Measurements from ENCODE around the gene MAJIN.

Gene MAJIN

DNA sequence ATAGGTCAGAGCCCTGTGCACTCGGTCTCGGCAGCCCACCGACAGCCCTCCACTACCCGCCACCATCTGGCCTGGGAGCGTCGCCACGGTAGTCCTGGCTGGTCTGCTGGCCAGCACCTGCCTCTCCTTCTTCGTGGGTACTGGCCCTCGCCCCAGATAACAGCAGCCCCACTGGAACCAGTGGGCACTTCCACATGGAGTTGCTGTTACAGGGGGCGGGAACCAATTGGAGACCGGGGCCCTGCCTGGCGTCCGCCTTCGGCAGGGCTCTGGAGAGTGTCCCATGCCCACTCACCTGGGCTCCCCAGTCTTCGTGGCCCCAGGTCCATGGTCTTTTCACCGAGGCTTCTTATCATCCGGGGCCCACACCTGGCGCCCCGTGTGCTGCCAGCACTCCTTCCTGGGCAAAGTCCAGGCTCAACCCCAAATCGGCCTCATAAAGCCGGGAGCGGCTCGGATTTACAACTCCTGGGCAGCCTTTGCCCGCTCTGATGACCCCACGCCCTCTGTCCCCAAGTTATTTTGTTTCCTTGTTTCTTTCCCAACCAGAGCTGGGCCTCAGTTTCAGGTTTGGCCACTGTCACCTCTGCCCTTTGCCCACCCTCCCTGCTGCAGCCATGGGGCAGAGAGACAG is 80.6 kb downstream of the MAJIN start:
- DNase-seq, result no peak

DNA sequence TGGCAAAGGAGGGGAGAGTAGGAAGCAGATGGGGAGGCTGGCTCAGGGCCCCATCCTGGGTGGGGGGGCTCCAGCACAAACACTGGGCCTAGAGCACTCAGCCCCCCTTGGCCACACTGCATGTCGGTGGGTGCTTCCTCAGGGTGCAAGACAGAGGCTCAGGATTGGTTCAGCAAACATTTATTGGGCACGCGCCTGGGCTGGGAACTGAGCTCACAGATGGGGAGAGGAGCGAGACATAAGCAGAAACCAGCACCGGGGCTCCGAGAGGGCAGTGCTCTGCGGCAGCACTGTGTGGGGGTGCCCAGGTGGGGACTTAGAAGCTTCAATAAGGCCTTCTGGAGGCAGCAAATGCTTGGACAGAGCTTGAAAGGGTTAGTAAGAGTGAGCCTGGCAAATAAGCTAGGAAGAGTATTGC is 81.4 kb downstream of the MAJIN start:
- DNase-seq, result no peak

DNA sequence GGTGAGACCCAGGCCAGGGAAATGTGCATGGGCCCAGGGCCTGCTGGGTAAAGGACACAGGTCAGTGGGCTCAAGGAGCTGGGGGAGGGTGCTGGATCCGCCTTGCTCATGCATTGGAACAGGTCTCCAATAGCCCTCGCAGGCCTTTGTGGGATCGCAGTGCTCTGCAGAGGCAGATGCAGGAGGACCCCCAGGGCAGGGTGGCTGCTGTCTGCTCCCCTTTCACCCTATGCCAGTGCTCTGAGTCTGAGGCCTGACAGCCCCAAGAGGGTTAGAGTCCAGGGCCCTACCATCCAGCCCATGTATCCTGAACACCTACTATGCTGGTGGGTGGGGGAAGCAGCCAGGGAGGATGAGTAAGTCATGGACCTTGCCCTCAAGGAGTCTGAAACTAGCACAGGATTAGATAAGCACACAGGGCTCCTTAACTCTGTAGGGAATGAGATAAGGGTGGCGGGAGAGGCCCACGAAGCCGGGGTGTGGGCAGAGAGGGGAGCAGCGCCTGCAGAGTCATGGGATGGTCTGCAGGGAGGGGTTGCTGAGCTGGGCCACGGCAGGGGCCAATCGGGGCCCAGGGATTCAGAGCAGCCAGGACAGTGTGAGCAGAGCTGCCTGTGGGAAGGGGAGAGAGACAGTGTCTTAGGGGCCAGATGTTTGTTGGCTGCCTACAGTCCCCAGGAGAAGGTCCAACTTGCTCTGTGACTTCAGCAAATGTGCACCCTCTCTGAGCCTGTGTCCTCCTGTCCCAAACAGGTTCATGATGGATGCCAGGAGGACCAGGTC is 83.0 kb downstream of the MAJIN start:
- no peak for DNase-seq

DNA sequence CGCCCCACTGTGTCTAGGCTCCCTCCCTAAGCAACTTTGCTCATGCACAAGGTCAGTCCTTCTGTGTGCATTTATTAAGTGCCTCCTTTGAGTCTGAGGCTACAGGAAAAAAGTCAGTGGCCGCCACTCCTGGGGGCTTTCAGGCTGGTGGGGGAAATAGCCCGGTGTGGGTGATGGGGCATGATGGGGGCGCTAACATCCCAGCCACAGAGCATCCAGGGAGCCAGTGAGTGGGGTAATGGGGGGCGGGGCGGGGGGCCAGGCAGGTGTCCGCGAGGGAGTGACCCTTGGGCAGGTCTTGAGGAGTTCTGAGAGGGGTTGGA is 83.5 kb downstream of the MAJIN start:
- DNase-seq, result no peak
